NCI-H2227 treated with DMSO at 0.1 percent for 48 hours (cell line): ENCODE measurements around the gene CTSL.
"Not testable (repeated sequence)": the region's sequence is repeated elsewhere in the genome, so short reads cannot be mapped to it uniquely, and the experiment has no call there.

Experiments used
- DNase-seq: peaks from one replicate; lab custom pipeline; 2025; lab: John Stamatoyannopoulos, UW

The CTSL gene

DNA sequence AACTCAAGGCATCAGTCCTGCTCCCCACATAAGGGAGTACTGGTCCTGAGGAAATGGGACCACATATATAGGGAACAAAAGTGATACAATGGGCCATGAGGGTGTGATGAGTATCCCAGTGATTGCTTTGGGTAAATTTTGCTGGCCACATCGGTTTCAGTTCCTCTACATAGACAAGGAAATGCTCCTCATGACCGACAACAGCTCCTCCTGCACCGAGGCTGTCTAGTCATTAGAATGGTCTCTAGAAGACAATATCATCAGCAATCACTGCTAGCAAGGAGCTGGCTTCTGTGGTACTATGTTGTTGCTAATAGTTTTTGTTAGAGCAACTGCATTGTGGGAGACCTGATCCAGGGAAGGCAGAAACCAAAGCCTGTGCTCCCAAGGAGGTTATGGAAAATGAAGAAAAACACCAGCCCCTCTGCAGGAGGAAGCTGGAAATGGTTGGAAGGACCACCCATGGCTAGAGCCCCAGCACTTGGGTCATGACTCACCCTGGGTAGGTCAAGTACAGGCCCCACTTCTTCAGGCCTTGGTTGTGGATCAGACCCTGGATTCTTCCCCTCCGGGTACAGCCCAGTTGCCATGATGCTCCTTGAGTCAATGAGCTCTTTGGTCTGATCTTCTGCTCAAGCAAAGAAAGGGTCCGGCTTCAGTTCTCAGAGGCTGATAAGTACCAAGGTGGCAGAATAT lies 3.4 kb upstream of the CTSL start:
- no peak for DNase-seq

DNA sequence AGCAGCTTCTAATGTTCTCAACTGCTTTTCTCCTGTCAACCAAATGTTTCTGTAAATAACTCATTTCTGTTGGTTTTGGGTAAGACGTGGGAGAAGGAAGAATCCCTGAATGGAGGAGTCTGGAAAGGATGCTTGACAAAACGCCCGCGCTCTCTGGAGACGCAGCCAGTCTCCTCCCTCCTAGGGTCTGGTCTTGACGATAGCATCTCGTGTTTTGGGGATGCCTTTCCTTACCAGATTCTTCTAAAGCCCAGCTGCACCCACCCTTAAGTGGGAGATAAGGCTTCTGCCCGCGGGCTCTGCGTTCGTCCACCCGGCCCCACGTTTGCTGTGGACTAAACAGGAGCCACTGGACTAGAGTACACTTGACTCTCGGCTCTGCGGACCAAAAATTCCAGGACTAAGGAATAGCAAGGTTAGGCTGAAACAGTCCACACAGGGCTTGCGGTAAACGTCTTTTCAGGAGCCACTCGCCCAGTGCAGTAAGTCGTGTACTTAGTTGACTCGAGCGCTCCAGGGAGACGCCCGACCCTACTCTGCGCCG lies 491 bp upstream of the CTSL start:
- DNase-seq, result no peak

GRCh38 chr9:87729246-87729645 lies 3.3 kb downstream of the CTSL start:
- DNase-seq, result no peak

- DNase-seq, result no peak
These were observed 5.4 kb downstream of the CTSL start for GRCh38 chr9:87731321-87731720.

- DNase-seq, result no peak
These were observed 6.4 kb downstream of the CTSL start for GRCh38 chr9:87732344-87732743.

DNA sequence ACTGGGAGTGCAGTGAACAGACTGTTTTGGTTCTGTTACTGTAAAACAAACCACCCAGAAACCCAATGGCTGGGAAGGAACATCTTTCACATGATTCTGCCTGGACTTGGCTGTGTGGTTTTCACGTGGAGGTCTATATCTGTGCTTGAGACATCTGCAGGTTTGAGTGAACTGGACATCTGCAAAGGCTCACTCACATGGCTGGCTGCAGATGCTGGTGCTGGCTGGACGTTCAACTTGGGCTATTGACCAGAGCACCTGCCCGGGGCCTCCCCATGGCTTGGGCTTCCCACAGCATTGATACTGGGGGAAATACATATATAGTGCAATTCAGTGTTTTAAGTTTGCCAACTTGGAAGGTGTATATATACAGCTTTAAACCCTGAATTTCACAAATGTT lies 6.8 kb downstream of the CTSL start:
- no peak for DNase-seq

DNA sequence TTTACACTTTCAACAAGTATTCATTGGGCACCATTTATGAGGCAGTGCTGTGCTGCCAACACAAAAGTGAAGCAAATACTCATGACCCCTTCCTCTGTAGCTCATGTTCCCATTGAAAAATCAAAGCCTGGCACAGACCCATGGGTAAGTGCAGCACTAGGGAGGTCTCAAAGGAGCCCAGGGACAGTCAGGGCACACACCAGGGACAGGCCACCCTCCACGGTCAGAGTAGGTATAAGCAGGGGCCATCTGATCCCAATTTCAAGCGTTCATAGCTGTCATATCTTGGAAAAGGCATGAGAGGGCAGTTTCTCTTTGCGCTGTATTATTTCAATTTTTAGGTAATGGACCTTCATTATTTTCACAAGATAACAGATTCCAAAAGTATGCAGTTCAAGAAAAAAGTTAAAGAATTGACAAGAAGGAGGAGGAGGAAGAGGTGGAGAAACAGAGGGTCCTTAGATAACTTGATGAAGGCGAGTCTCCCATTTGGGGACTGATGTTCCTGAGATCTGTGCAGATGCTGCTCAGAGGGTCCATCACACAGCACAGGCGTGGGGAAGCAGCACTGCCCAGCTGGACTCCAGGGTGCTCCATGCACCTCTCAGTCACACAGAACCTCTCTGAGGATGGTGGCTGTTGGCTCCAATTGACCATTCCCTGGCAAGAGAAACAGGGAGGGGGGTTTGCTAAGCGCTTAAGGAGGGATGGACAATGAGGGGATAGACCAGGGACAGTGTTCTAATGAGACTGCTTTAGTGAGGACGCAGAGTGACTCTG lies 7.5 kb downstream of the CTSL start:
- no peak for DNase-seq

DNA sequence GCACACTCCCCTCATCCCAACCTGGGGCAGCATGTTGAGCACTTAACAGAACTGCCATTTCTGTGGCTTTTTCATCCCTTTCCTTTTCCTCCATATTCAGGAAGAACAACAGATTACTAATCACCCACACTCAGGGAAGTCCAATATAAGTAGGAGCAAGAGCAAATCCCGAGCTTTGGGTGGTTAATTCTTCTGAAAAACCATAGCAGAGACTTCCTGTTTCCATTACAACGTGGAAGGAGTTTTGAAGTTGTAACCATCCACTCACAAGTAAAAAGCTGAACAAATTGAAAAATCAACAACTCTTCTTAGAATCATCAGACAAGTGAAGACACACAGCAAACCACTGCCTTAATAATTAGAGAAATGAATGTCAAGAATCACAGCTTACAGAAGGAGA lies 8.2 kb downstream of the CTSL start:
- DNase-seq, result no peak

DNA sequence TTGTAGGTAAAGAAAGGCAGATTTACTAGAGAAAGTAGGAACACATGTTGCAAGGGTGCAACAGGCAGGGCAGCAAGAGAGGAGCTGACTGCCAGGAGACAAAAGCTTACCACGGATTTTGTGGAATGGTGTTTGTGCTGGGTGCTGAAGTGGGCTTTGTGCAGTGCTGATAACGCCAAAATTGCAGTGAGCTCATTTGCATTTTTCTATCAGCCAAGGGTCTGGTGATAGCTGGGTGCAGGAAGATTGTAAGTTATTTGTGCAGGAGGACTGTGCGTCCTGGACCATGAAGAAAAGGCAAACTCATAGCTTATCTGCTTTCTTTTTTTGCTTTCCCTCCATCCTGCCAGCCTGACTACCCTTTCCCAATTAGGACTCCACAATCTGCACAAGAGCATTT lies 13.6 kb downstream of the CTSL start:
- DNase-seq, result no peak

- no peak for DNase-seq
These were observed 14.3 kb downstream of the CTSL start for GRCh38 chr9:87740209-87740608.

DNA sequence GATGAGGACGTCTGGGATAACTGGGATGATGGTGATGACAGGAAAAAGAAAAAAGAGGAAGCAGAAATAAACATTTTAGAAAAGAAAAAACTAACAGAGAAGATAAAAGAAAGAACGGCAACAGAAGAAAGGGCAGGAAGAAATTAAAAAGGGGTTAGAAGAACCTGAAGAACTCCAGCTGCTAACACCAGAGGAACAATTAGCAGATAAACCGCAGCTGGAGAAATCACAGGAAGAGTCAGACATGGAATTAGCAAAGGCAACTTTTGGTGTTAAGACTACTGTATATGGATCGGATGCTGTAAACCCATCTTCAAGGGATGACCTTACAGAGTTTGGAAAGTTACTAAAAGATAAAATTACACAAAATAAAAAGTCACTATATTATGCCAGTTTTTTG lies 15.4 kb downstream of the CTSL start:
- DNase-seq, result no peak

DNA sequence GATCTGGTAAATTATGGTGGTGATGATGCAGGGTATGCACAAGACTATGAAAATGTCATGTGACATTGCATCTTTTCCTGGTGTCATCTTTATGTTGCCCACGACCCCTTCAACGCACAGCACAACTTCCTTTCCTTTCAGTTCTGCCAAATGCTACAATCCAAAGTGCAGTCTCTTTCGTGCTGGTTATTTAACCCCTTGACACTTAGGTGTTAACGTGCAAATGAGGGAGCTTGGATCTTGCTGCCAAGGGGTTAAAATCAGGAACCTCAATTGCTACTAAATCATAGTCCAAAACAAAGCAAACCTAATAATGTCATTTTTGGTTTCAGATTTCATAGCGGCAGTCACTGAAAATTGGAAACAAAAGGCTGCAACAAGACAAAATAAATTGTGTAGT lies 16.0 kb downstream of the CTSL start:
- no peak for DNase-seq

DNA sequence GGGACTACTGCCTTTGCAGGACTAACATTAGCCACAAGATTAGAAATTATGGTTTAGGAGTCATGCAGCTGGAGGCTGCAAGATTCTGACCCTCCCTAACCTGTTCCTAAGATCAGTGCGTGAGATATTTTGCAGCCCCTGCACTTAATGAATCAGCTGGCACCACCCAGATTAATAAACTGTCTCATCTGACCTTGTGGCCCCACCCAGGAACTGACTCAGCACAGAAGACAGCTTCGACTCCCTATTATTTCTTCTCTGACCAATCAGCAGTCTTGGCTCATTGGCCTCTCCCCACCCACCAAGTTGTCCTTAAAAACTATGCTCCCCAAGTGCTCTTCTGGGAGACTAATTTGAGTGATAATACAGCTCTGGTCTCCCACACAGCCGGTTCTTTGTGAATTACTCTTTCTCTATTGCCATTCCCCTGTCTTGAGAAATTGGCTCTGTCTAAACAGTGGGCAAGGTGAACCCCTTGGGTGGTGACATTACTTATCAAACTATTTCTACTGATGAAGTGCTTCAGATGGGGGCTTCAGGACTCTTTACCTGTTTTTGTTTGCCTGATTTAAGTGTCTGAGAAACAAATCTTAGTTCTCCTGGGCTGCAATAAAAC lies 17.0 kb downstream of the CTSL start:
- DNase-seq, result no peak

DNA sequence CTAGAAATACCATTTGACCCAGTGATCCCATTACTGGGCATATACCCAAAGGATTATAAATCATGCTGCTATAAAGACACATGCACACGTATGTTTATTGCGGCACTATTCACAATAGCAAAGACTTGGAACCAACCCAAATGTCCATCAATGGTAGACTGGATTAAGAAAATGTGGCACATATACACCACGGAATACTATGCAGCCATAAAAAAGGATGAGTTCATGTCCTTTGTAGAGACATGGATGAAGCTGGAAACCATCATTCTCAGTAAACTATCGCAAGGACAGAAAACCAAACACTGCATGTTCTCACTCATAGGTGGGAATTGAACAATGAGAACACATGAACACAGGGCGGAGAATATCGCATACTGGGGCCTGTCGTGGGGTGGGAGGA lies 18.3 kb downstream of the CTSL start:
- not testable (repeated sequence) for DNase-seq

GRCh38 chr9:87746186-87746585 lies 20.3 kb downstream of the CTSL start:
- no peak for DNase-seq

DNA sequence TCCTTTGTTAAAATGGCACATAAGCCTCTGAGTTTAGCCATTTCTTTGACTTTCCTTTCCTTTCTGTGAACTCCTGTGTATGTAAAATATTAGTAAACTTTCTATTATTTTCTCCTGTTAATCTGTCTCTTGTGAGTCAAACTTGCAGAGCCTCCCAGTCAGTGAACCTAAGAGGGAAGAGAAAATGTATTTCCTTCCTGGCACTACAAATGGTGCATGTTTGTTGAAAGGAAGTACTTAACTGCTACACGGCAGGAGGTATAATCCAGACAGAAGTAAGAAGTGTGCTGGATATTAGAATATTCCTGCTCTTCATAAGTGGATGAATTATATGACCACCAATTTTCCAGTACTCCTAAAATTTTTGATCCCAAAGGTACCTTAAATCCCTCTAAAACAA lies 23.0 kb downstream of the CTSL start:
- DNase-seq, result no peak

DNA sequence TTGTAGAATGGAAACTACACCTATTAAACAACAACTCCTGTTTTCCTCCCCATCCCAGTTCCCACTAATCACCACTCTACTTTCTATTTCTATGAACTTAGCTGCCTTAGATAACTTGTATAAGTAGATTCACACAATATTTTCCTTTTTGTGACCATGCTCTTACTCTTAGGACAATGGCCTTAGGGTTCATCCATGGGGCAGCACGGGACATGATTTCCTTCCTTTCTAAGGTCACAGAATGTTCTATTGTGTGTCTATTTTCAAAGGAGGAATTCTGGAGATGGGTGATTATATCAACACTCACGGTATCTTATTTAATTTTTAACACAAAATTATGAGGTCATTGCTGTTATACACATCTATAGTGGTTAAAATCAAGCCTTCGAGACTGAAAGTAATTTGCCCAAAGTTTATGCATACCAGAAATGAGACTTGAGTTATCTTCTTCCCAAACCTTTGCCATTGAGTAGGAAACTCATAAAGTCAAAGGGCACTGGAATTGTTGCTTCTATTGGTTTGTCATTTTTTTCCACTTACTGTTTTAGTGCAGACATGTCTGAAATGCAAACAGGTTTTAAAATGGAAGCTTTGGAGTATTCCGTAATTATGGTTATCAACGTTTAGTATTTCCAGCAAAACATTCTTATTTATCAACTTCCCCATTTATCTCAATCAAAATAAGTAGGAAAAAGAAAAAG lies 23.6 kb downstream of the CTSL start:
- no peak for DNase-seq

DNA sequence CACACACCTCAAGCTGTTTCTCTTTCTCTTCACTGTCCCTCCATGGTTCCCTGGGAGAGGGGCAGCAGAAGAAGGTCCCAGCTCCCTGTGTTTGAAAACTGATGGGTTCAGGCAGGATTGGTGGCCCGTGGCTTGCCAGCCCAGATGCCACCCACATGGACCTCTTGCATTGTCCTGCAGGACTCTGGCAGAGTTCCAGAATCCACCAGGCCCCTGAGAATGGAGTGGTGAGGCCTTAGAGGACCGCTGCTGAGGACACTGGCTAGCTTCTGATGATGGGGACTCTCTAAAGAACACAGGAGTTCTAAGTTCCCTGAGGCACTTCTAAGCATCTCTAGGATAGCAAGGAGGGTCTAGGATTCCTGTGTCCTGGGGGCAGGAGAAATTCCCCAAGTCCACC lies 24.8 kb downstream of the CTSL start:
- DNase-seq, result no peak

GRCh38 chr9:87751423-87751822 lies 25.5 kb downstream of the CTSL start:
- no peak for DNase-seq

GRCh38 chr9:87751868-87752267 lies 25.9 kb downstream of the CTSL start:
- no peak for DNase-seq

- DNase-seq, result no peak
These were observed 27.4 kb downstream of the CTSL start for GRCh38 chr9:87753313-87753712.

- DNase-seq, result not testable (repeated sequence)
These were observed 32.4 kb downstream of the CTSL start for GRCh38 chr9:87758330-87758729.
